ENCODE data around the gene USP10. TPM values are rescaled to one million over a fixed set of nuclear protein-coding genes. Genes with fewer than 3 reads are reported as not detected.

USP10 gene
- total and polyA plus RNA-seq, 5 donors = 25.8 to 66.5 (median 61.9) TPM

- ATAC-seq = peak; percentile 21 to 34
- no peaks in the 10 kb centered on the region for H3K4me1 ChIP-seq (ENCODE audit: control insufficient read depth, insufficient read depth, low read length)
- intact Hi-C loops (cut with DNase I) = no loop called here
- H3K4me3 ChIP-seq (ENCODE audit: low read length) = peak overlapping the region; percentile 87
- WGBS = 6% methylated on average over 28 of the region's 28 CpGs
- H3K27ac ChIP-seq (ENCODE audit: low read length) = peak overlapping the region; percentile 49
- H3K9me3 ChIP-seq (ENCODE audit: control insufficient read depth, low read length) = no peaks in the 10 kb centered on the region
- peak in 1 of 3 donors; percentile 49 for DNase-seq
- H3K27me3 ChIP-seq (ENCODE audit: control insufficient read depth, insufficient read depth) = no peaks in the 10 kb centered on the region
Measured at GRCh38 chr16:84700446-84701300, 873 bp downstream of the USP10 start.

GRCh38 chr16:84703681-84704080, 3.9 kb downstream of the USP10 start:
- Histone ChIP-seq H3K9me3 (ENCODE audit: control insufficient read depth, low read length) (no peaks in the 10 kb centered on the region), H3K4me3 (ENCODE audit: low read length) (no peak overlapping the region), H3K27me3 (ENCODE audit: control insufficient read depth, insufficient read depth) (no peaks in the 10 kb centered on the region), H3K27ac (ENCODE audit: low read length) (no peak overlapping the region), H3K4me1 (ENCODE audit: control insufficient read depth, insufficient read depth, low read length) (no peaks in the 10 kb centered on the region)
- DNase-seq = no peak
- 78% methylated on average over 10 of the region's 10 CpGs for WGBS
- intact Hi-C loops (cut with DNase I) = no loop called here
- ATAC-seq = no peak

- Histone ChIP-seq H3K27me3 (ENCODE audit: control insufficient read depth, insufficient read depth) (no peaks in the 10 kb centered on the region), H3K27ac (ENCODE audit: low read length) (no peak overlapping the region), H3K4me3 (ENCODE audit: low read length) (no peak overlapping the region), H3K4me1 (ENCODE audit: control insufficient read depth, insufficient read depth, low read length) (peaks cover 2% of the 10 kb centered on the region), H3K9me3 (ENCODE audit: control insufficient read depth, low read length) (no peaks in the 10 kb centered on the region)
- intact Hi-C loops (cut with DNase I) = no loop called here
- no peak for ATAC-seq
- WGBS = 62% methylated on average over 2 of the region's 2 CpGs
- DNase-seq = no peak
Measured at GRCh38 chr16:84704253-84704652, 4.5 kb downstream of the USP10 start.

DNA sequence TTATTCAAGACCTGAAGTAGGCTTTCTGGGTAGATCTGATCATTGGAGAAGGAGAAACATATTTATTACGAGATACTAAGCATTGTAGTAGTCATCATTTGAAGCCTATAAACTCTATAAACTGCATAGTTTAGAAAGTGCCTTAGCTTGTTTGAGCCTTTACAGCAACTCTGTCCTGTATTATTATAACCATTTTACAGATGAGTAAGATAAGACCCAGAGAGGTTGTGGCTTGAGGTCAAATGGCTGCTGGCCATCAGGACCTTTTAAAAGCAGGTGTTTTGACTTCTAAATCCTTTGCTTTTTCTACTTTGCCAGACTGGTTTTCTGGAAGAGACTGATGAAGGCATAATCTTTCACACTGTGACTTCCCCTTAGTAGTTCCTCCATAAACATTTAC, 7.1 kb downstream of the USP10 start:
- H3K4me1 ChIP-seq (ENCODE audit: control insufficient read depth, insufficient read depth, low read length) = peaks cover 2% of the 10 kb centered on the region
- intact Hi-C loops (cut with DNase I) = no loop called here

GRCh38 chr16:84709609-84710008, 9.8 kb downstream of the USP10 start:
- Histone ChIP-seq H3K27ac (ENCODE audit: low read length) (no peak overlapping the region), H3K9me3 (ENCODE audit: control insufficient read depth, low read length) (no peaks in the 10 kb centered on the region), H3K4me1 (ENCODE audit: control insufficient read depth, insufficient read depth, low read length) (peaks cover 17% of the 10 kb centered on the region), H3K27me3 (ENCODE audit: control insufficient read depth, insufficient read depth) (no peaks in the 10 kb centered on the region), H3K4me3 (ENCODE audit: low read length) (no peak overlapping the region)
- intact Hi-C loops (cut with DNase I) = no loop called here
- peak in 1 of 2 donors; percentile 37 for ATAC-seq
- no peak for DNase-seq
- WGBS = 85% methylated on average over 10 of the region's 10 CpGs

More for the DNA sequence above, 7.1 kb downstream of the USP10 start:
- DNase-seq (no peak), ATAC-seq (no peak)
- Histone ChIP-seq H3K4me3 (ENCODE audit: low read length) (no peak overlapping the region), H3K9me3 (ENCODE audit: control insufficient read depth, low read length) (no peaks in the 10 kb centered on the region), H3K27ac (ENCODE audit: low read length) (no peak overlapping the region), H3K27me3 (ENCODE audit: control insufficient read depth, insufficient read depth) (no peaks in the 10 kb centered on the region)
- WGBS = 98% methylated on average over 1 of the region's 1 CpG

GRCh38 chr16:84710686-84711085, 10.9 kb downstream of the USP10 start:
- 82% methylated on average over 11 of the region's 11 CpGs for WGBS
- ATAC-seq (no peak), DNase-seq (no peak)
- peaks cover 17% of the 10 kb centered on the region for H3K4me1 ChIP-seq (ENCODE audit: control insufficient read depth, insufficient read depth, low read length)
- no peaks in the 10 kb centered on the region for H3K27me3 ChIP-seq (ENCODE audit: control insufficient read depth, insufficient read depth)
- H3K4me3 ChIP-seq (ENCODE audit: low read length) = no peak overlapping the region
- H3K9me3 ChIP-seq (ENCODE audit: control insufficient read depth, low read length) = no peaks in the 10 kb centered on the region
- no peak overlapping the region for H3K27ac ChIP-seq (ENCODE audit: low read length)
- intact Hi-C loops (cut with DNase I) = no loop called here

DNA sequence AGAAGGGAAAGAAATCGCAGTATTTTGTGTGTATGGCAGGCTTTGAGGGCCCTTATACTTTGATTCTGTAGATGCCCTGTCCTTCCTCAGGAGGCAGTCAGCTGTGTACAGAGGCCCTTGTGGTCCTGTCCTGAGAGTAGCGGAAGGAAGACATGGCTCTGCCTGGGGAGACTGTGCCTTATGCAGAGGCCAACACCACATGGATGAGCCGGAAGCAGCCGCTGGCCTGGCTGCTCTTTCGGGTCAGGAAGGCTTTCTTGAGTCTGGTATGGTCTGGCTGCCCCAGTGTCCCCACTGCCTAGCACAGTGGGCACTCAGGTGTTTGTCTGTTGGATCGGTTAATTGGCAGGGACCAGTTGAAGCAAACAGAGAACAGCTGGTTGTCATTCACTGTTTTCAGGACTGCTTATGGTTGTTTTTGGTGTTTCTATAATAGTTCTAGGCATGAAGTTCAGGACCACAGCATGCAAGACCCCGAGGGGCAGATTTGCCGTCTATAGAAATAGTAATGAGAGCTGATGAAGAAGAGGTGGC, 12.4 kb downstream of the USP10 start:
- Histone ChIP-seq H3K4me1 (ENCODE audit: control insufficient read depth, insufficient read depth, low read length) (peaks cover 17% of the 10 kb centered on the region), H3K9me3 (ENCODE audit: control insufficient read depth, low read length) (no peaks in the 10 kb centered on the region), H3K4me3 (ENCODE audit: low read length) (no peak overlapping the region), H3K27ac (ENCODE audit: low read length) (no peak overlapping the region), H3K27me3 (ENCODE audit: control insufficient read depth, insufficient read depth) (no peaks in the 10 kb centered on the region)
- no peak for ATAC-seq
- no peak for DNase-seq
- intact Hi-C loops (cut with DNase I) = no loop called here
- WGBS = 90% methylated on average over 8 of the region's 8 CpGs

DNA sequence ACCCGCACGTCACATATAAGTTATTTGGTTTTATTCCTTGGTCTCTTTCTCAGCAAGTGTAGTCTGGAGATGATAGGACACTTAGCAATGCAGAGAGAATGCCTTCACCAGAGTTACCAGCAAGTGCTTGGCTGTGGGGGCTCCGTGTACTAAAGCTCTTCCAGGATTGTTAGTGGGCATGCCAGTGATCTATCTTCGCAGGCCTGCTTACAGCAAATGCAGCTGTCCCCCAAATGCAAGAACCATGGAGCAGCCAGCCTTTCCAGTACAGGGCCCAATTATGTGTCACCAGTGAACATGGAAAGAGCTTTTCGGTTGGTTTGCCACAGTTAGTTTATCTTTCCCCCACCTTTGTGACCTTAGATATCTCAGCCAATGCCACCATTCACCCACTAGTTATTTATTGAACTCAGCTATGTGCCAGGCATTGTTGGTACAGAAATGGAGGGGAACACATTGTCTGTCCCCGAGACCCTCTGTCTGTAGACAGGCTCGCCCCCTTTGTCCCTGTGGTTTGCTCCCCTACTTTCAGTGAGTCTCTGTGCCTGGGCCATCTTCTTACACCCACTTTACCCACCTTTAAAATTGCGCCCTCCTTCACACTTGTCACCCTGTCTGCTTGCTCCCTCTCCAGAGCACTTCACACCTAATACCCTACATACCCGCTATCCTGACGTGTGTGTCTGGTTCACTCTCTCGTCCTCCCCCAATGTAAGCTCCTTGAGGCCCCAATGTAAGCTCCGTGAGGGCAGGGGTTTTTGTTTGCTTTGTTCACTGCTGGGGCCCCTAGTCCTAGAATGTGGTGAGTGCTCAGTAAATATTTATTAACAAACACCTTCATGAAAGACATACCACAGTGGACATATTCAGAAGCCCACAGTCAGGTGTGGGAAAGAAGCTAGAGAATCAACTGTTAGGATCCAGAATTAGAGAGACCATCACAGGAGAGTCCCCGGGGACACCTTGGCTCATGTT, 13.3 kb downstream of the USP10 start:
- intact Hi-C loops (cut with DNase I) = no loop called here
- peak in 1 of 2 donors; percentile 27 for ATAC-seq
- Histone ChIP-seq H3K4me3 (ENCODE audit: low read length) (no peak overlapping the region), H3K9me3 (ENCODE audit: control insufficient read depth, low read length) (no peaks in the 10 kb centered on the region), H3K27ac (ENCODE audit: low read length) (no peak overlapping the region), H3K27me3 (ENCODE audit: control insufficient read depth, insufficient read depth) (no peaks in the 10 kb centered on the region), H3K4me1 (ENCODE audit: control insufficient read depth, insufficient read depth, low read length) (peaks cover 17% of the 10 kb centered on the region)
- no peak for DNase-seq
- WGBS = 85% methylated on average over 13 of the region's 13 CpGs

- peak in 1 of 2 donors; percentile 23 for ATAC-seq
- Histone ChIP-seq H3K27ac (ENCODE audit: low read length) (no peak overlapping the region), H3K4me3 (ENCODE audit: low read length) (no peak overlapping the region), H3K9me3 (ENCODE audit: control insufficient read depth, low read length) (no peaks in the 10 kb centered on the region), H3K4me1 (ENCODE audit: control insufficient read depth, insufficient read depth, low read length) (peaks cover 16% of the 10 kb centered on the region), H3K27me3 (ENCODE audit: control insufficient read depth, insufficient read depth) (no peaks in the 10 kb centered on the region)
- intact Hi-C loops (cut with DNase I) = no loop called here
- 83% methylated on average over 6 of the region's 6 CpGs for WGBS
- DNase-seq = peak in 1 of 3 donors; percentile 57
Measured at GRCh38 chr16:84714028-84714427, 14.2 kb downstream of the USP10 start.

- no peak overlapping the region for H3K4me3 ChIP-seq (ENCODE audit: low read length)
- no peaks in the 10 kb centered on the region for H3K9me3 ChIP-seq (ENCODE audit: control insufficient read depth, low read length)
- H3K27me3 ChIP-seq (ENCODE audit: control insufficient read depth, insufficient read depth) = no peaks in the 10 kb centered on the region
- ATAC-seq (no peak), DNase-seq (no peak)
- peaks cover 15% of the 10 kb centered on the region for H3K4me1 ChIP-seq (ENCODE audit: control insufficient read depth, insufficient read depth, low read length)
- H3K27ac ChIP-seq (ENCODE audit: low read length) = no peak overlapping the region
- 77% methylated on average over 3 of the region's 3 CpGs for WGBS
- intact Hi-C loops (cut with DNase I) = no loop called here
Measured at GRCh38 chr16:84715424-84715823, 15.6 kb downstream of the USP10 start.

GRCh38 chr16:84715854-84716253, 16.1 kb downstream of the USP10 start:
- H3K27me3 ChIP-seq (ENCODE audit: control insufficient read depth, insufficient read depth) = no peaks in the 10 kb centered on the region
- DNase-seq = no peak
- peaks cover 15% of the 10 kb centered on the region for H3K4me1 ChIP-seq (ENCODE audit: control insufficient read depth, insufficient read depth, low read length)
- WGBS = 97% methylated on average over 7 of the region's 7 CpGs
- ATAC-seq = no peak
- H3K27ac ChIP-seq (ENCODE audit: low read length) = no peak overlapping the region
- no peaks in the 10 kb centered on the region for H3K9me3 ChIP-seq (ENCODE audit: control insufficient read depth, low read length)
- intact Hi-C loops (cut with DNase I) = no loop called here
- H3K4me3 ChIP-seq (ENCODE audit: low read length) = no peak overlapping the region
